ENCODE results near the gene NELFB.
A peak's percentile ranks its signal among the peaks of the same experiment; 100 is the strongest.

The NELFB gene

GRCh38 chr9:137251490-137252268 is 3.4 kb upstream of the NELFB start:
- no peak for TF ChIP-seq CTCF (IDR thresholded peaks at IDR 0.05; ENCODE audit: low read depth, low read length)
- Histone ChIP-seq H3K4me3 (ENCODE audit: low read depth, low read length) (no peak overlapping the region), H3K36me3 (peaks cover 3% of the 10 kb centered on the region; the same call in 1 of the 2 replicates), H3K27me3 (ENCODE audit: insufficient read depth, low read depth, severe bottlenecking) (no peaks in the 10 kb centered on the region), H3K27ac (no peak overlapping the region), H3K9me3 (ENCODE audit: severe bottlenecking) (no peaks in the 10 kb centered on the region)
- DNase-seq, result no peak

GRCh38 chr9:137252555-137253506 is 2.3 kb upstream of the NELFB start:
- no peak overlapping the region for H3K4me3 ChIP-seq (ENCODE audit: low read depth, low read length)
- no peaks in the 10 kb centered on the region for H3K9me3 ChIP-seq (ENCODE audit: severe bottlenecking)
- no peaks in the 10 kb centered on the region for H3K27me3 ChIP-seq (ENCODE audit: insufficient read depth, low read depth, severe bottlenecking)
- H3K36me3 ChIP-seq, result peaks cover 3% of the 10 kb centered on the region; the same call in 1 of the 2 replicates
- TF ChIP-seq CTCF (IDR thresholded peaks at IDR 0.05; ENCODE audit: low read depth, low read length), result no peak
- H3K27ac ChIP-seq, result no peak overlapping the region
- DNase-seq, result peak; percentile 55

GRCh38 chr9:137253717-137254623 is 1.2 kb upstream of the NELFB start:
- no peaks in the 10 kb centered on the region for H3K9me3 ChIP-seq (ENCODE audit: severe bottlenecking)
- peak overlapping the region; percentile 88 for H3K27ac ChIP-seq
- no peaks in the 10 kb centered on the region for H3K27me3 ChIP-seq (ENCODE audit: insufficient read depth, low read depth, severe bottlenecking)
- TF ChIP-seq CTCF (IDR thresholded peaks at IDR 0.05; ENCODE audit: low read depth, low read length), result no peak
- H3K4me3 ChIP-seq (ENCODE audit: low read depth, low read length), result peak overlapping the region; percentile 65
- H3K36me3 ChIP-seq, result peaks cover 3% of the 10 kb centered on the region; the same call in 1 of the 2 replicates
- DNase-seq, result no peak

GRCh38 chr9:137255448-137256114 is 454 bp downstream of the NELFB start:
- TF ChIP-seq CTCF (IDR thresholded peaks at IDR 0.05; ENCODE audit: low read depth, low read length), result no peak
- no peaks in the 10 kb centered on the region for H3K9me3 ChIP-seq (ENCODE audit: severe bottlenecking)
- H3K4me3 ChIP-seq (ENCODE audit: low read depth, low read length), result peak overlapping the region; percentile 76
- H3K36me3 ChIP-seq, result peaks cover 3% of the 10 kb centered on the region; the same call in 1 of the 2 replicates
- peak; percentile 43 for DNase-seq
- H3K27ac ChIP-seq, result peak overlapping the region; percentile 75
- H3K27me3 ChIP-seq (ENCODE audit: insufficient read depth, low read depth, severe bottlenecking), result no peaks in the 10 kb centered on the region

- H3K4me3 ChIP-seq (ENCODE audit: low read depth, low read length), result no peak overlapping the region
- H3K9me3 ChIP-seq (ENCODE audit: severe bottlenecking), result no peaks in the 10 kb centered on the region
- no peaks in the 10 kb centered on the region for H3K27me3 ChIP-seq (ENCODE audit: insufficient read depth, low read depth, severe bottlenecking)
- no peak for TF ChIP-seq CTCF (IDR thresholded peaks at IDR 0.05; ENCODE audit: low read depth, low read length)
- H3K36me3 ChIP-seq, result peaks cover 3% of the 10 kb centered on the region; the same call in 1 of the 2 replicates
- no peak overlapping the region for H3K27ac ChIP-seq
- no peak for DNase-seq
These were observed 1.2 kb downstream of the NELFB start for GRCh38 chr9:137256362-137256761.

Measured in WERI-Rb-1 (cell line).